ENCODE measurements around the gene IBSP. TPM values are rescaled to one million over a fixed set of nuclear protein-coding genes. Genes with fewer than 3 reads are reported as not detected.

Gene IBSP
- total RNA-seq, 3 donors from 2014 or later = not detected

DNA sequence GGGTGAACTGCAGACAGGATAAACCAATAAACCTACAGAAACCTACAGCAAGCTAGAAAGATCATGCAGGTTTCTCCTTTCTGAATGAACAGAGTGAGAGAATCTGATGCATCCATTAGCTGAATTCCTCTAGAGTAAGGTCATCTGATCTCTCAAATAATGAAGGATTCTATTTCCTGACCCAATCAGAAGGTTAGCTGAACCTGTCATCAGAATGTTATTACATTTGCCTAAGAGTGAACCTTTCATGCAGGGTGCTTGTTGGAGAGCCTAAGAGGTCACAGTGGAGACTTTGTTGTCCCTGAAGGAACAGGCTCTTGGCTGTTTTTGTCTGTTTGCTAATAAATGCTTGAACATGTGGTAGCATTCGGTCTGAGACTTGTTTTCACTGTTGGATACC, 57.5 kb downstream of the IBSP start:
- TF ChIP-seq, protein P1, sequence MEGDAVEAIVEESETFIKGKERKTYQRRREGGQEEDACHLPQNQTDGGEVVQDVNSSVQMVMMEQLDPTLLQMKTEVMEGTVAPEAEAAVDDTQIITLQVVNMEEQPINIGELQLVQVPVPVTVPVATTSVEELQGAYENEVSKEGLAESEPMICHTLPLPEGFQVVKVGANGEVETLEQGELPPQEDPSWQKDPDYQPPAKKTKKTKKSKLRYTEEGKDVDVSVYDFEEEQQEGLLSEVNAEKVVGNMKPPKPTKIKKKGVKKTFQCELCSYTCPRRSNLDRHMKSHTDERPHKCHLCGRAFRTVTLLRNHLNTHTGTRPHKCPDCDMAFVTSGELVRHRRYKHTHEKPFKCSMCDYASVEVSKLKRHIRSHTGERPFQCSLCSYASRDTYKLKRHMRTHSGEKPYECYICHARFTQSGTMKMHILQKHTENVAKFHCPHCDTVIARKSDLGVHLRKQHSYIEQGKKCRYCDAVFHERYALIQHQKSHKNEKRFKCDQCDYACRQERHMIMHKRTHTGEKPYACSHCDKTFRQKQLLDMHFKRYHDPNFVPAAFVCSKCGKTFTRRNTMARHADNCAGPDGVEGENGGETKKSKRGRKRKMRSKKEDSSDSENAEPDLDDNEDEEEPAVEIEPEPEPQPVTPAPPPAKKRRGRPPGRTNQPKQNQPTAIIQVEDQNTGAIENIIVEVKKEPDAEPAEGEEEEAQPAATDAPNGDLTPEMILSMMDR (IDR thresholded peaks at IDR 0.05) = no peak
- intact Hi-C loops (cut with DNase I, micrococcal nuclease) = loop anchor here (10.0 kb wide), 2 partner anchors 118 to 358 kb away; partner anchors contain the start of gene SPP1 (in 1 of the 2)
- Histone ChIP-seq H3K4me1 (ENCODE audit: low read depth) (no peaks in the 10 kb centered on the region), H3K9me3 (no peaks in the 10 kb centered on the region), H3K4me3 (no peak overlapping the region), H3K36me3 (ENCODE audit: low read depth) (no peaks in the 10 kb centered on the region)
- DNase-seq = no peak
- ATAC-seq = no peak

DNA sequence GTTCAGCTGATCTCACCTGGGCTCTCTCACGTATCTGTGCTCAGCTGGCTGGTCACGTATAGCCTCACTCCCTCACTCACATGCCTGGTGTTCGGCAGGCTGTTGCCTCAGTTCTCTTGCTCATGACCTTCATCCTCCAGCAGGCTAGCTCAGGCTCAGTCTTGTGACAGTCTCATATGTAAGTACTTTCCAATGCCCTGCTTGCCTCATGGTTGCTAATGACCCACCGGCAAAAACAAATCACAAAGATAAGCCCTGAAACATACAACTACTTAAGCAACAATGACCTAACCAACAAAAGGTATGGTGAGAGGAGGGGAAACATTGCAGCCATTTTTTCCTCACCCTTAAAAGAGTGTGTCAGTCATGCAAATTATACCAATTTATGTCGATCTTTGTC, 58.4 kb downstream of the IBSP start:
- H3K4me3 ChIP-seq = no peak overlapping the region
- intact Hi-C loops (cut with DNase I, micrococcal nuclease) = loop anchor here (10.0 kb wide), 2 partner anchors 117 to 357 kb away; partner anchors contain the start of gene SPP1 (in 1 of the 2)
- TF ChIP-seq, protein P1 (IDR thresholded peaks at IDR 0.05) = no peak
- H3K9me3 ChIP-seq = no peaks in the 10 kb centered on the region
- H3K4me1 ChIP-seq (ENCODE audit: low read depth) = no peaks in the 10 kb centered on the region
- DNase-seq (no peak), ATAC-seq (no peak)
- H3K36me3 ChIP-seq (ENCODE audit: low read depth) = no peaks in the 10 kb centered on the region

Other genes starting within 250 kb of the IBSP start
- gene DSPP, start 191.0 kb upstream of the IBSP start, total RNA-seq = not detected
- not detected for gene DMP1, start 149.3 kb upstream of the IBSP start, total RNA-seq
- not detected for gene MEPE, start 33.4 kb downstream of the IBSP start, total RNA-seq
- 10 to 100 TPM in 1 of 3 donors, 1 to 10 TPM in 2; 1.4 to 27.6 (median 3.0) TPM for gene SPP1, start 176.2 kb downstream of the IBSP start, total RNA-seq
- gene PKD2, start 208.1 kb downstream of the IBSP start, total RNA-seq = 10 to 100 TPM in 1 of 3 donors, 1 to 10 TPM in 2; 7.0 to 53.3 (median 7.4) TPM

All from mucosa of descending colon (tissue), 3 donors.